ENCODE results near the gene TOMM70.
"Not testable (repeated sequence)": the region's sequence is repeated elsewhere in the genome, so short reads cannot be mapped to it uniquely, and the experiment has no call there.

TOMM70 gene

GRCh38 chr3:100361897-100362296 lies 39.0 kb downstream of the TOMM70 start:
- Histone ChIP-seq H3K27ac (ENCODE audit: low read depth, low read length) (no peak overlapping the region), H3K9ac (ENCODE audit: low read depth, low read length) (no peak overlapping the region), H3K9me3 (ENCODE audit: insufficient read depth, low read depth, low read length) (peaks cover 6% of the 10 kb centered on the region; the same call in 1 of the 2 replicates), H3K27me3 (ENCODE audit: insufficient read depth, low read length) (no peaks in the 10 kb centered on the region), H3K4me3 (ENCODE audit: low read length) (no peak overlapping the region), H3K36me3 (ENCODE audit: insufficient read depth, low read length) (peaks cover 59% of the 10 kb centered on the region), H3K4me1 (ENCODE audit: insufficient read depth, low read length) (no peaks in the 10 kb centered on the region)
- WGBS = 93% methylated on average over 1 of the region's 1 CpG

GRCh38 chr3:100360757-100361496 lies 40.0 kb downstream of the TOMM70 start:
- 94% methylated on average over 4 of the region's 4 CpGs for WGBS
- Histone ChIP-seq H3K4me3 (ENCODE audit: low read length) (no peak overlapping the region), H3K27ac (ENCODE audit: low read depth, low read length) (no peak overlapping the region), H3K9ac (ENCODE audit: low read depth, low read length) (no peak overlapping the region), H3K4me1 (ENCODE audit: insufficient read depth, low read length) (no peaks in the 10 kb centered on the region), H3K27me3 (ENCODE audit: insufficient read depth, low read length) (no peaks in the 10 kb centered on the region), H3K9me3 (ENCODE audit: insufficient read depth, low read depth, low read length) (peaks cover 6% of the 10 kb centered on the region; the same call in 1 of the 2 replicates), H3K36me3 (ENCODE audit: insufficient read depth, low read length) (peaks cover 53% of the 10 kb centered on the region)

DNA sequence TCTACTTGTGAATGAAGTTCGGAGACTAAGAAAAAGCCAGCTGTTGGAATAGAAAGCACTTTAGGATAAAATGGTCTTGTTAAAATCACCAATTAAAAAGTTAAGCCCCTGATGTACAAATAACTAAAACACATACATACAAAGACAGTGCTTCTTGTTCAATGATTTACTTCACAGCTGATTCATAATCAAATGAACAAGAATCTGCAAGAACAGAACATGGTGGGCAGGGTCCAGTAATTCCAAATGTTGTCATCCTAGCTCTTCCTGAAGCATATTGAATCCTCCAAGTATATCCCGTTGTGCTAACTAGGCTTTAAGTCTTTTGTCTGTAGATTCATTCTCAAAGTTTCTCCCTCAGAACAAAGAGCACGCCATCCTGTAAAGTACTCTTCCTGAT lies 41.9 kb downstream of the TOMM70 start:
- H3K9ac ChIP-seq (ENCODE audit: low read depth, low read length) = no peak overlapping the region
- peaks cover 6% of the 10 kb centered on the region; the same call in 1 of the 2 replicates for H3K9me3 ChIP-seq (ENCODE audit: insufficient read depth, low read depth, low read length)
- H3K4me3 ChIP-seq (ENCODE audit: low read length) = no peak overlapping the region
- no peak overlapping the region for H3K27ac ChIP-seq (ENCODE audit: low read depth, low read length)
- H3K27me3 ChIP-seq (ENCODE audit: insufficient read depth, low read length) = no peaks in the 10 kb centered on the region
- WGBS = 96% methylated on average over 2 of the region's 3 CpGs
- H3K36me3 ChIP-seq (ENCODE audit: insufficient read depth, low read length) = peaks cover 50% of the 10 kb centered on the region
- no peaks in the 10 kb centered on the region for H3K4me1 ChIP-seq (ENCODE audit: insufficient read depth, low read length)

DNA sequence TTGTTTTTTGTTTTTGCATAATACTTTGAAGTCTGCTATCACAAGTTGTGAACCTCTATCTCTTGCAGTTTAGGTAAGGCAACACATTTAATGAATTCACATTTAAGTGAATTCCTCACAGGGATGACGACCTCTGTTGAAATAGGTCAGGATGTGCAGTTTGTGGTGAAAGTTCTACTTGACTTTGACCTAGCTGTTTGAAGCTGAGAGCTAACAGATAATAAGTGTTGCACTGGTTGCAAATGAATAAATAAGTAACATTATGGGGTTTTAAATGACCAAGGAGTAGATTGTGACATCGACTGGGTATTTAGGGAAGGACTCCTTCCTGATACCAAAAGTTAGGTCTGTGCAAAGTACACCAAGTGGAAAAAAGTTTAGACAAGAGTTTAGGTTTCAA lies 42.5 kb downstream of the TOMM70 start:
- 94% methylated on average over 2 of the region's 2 CpGs for WGBS
- peaks cover 47% of the 10 kb centered on the region for H3K36me3 ChIP-seq (ENCODE audit: insufficient read depth, low read length)
- H3K27ac ChIP-seq (ENCODE audit: low read depth, low read length) = no peak overlapping the region

GRCh38 chr3:100354850-100355249 lies 46.0 kb downstream of the TOMM70 start:
- Histone ChIP-seq H3K9me3 (ENCODE audit: insufficient read depth, low read depth, low read length) (no peaks in the 10 kb centered on the region), H3K27ac (ENCODE audit: low read depth, low read length) (no peak overlapping the region), H3K27me3 (ENCODE audit: insufficient read depth, low read length) (no peaks in the 10 kb centered on the region), H3K4me3 (ENCODE audit: low read length) (no peak overlapping the region), H3K9ac (ENCODE audit: low read depth, low read length) (no peak overlapping the region), H3K36me3 (ENCODE audit: insufficient read depth, low read length) (peaks cover 41% of the 10 kb centered on the region), H3K4me1 (ENCODE audit: insufficient read depth, low read length) (no peaks in the 10 kb centered on the region)
- WGBS = 97% methylated on average over 3 of the region's 3 CpGs

More for the DNA sequence above, 42.5 kb downstream of the TOMM70 start:
- Histone ChIP-seq H3K9ac (ENCODE audit: low read depth, low read length) (no peak overlapping the region), H3K9me3 (ENCODE audit: insufficient read depth, low read depth, low read length) (peaks cover 6% of the 10 kb centered on the region; the same call in 1 of the 2 replicates), H3K4me1 (ENCODE audit: insufficient read depth, low read length) (no peaks in the 10 kb centered on the region), H3K4me3 (ENCODE audit: low read length) (no peak overlapping the region), H3K27me3 (ENCODE audit: insufficient read depth, low read length) (no peaks in the 10 kb centered on the region)

DNA sequence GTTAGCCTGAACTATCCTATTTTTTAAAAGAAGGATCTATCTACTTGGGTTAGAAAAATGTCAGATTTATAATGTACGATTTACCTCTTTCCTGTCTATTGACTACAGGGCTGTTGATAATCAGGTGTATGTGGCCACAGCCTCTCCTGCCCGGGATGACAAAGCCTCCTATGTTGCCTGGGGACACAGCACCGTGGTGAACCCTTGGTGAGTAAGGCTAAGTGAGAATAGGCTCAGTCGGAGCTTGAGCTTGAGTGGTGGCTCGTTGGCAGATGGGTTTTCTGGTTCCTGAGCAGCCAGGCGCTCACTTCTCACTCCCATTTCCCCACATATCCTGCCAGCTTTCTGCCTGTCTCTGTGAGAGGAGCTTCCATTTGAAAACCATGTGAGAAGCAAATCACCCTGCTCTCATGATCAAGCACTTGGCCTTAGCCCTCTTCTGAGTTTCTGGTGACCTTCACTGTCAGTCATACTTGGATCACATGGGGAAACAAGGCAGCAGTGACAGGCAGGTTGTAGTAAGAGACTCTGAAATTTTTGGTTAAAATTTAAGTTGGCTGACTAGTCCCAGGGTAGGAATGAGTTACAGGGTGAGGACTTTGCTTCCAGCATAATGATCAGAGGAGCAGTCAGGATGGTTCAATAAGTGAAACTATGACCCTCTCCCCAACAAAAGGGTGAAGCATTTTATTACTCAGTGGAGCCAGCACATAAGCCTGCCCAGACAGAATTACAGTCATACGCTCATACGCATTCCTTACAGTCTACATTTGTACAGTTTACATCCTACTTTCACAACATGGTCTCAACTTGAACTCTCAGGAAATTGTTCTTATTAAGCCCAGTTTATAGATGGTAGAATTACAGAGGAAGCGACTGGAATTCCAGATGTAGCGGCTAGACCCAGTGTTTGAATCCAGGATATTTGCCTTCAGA lies 48.3 kb downstream of the TOMM70 start:
- Histone ChIP-seq H3K9me3 (ENCODE audit: insufficient read depth, low read depth, low read length) (no peaks in the 10 kb centered on the region), H3K4me3 (ENCODE audit: low read length) (no peak overlapping the region), H3K9ac (ENCODE audit: low read depth, low read length) (no peak overlapping the region), H3K27me3 (ENCODE audit: insufficient read depth, low read length) (no peaks in the 10 kb centered on the region), H3K4me1 (ENCODE audit: insufficient read depth, low read length) (no peaks in the 10 kb centered on the region), H3K36me3 (ENCODE audit: insufficient read depth, low read length) (peaks cover 55% of the 10 kb centered on the region), H3K27ac (ENCODE audit: low read depth, low read length) (no peak overlapping the region)
- 94% methylated on average over 10 of the region's 10 CpGs for WGBS

- H3K9ac ChIP-seq (ENCODE audit: low read depth, low read length); H3K9me3 ChIP-seq (ENCODE audit: insufficient read depth, low read depth, low read length); H3K4me3 ChIP-seq (ENCODE audit: low read length); H3K27ac ChIP-seq (ENCODE audit: low read depth, low read length); H3K27me3 ChIP-seq (ENCODE audit: insufficient read depth, low read length); H3K4me1 ChIP-seq (ENCODE audit: insufficient read depth, low read length): not testable (repeated sequence)
- WGBS = 100% methylated on average over 1 of the region's 2 CpGs
- H3K36me3 ChIP-seq (ENCODE audit: insufficient read depth, low read length) = peaks cover 55% of the 10 kb centered on the region
These were observed 49.1 kb downstream of the TOMM70 start for GRCh38 chr3:100351770-100352169.

GRCh38 chr3:100348727-100349126 lies 52.2 kb downstream of the TOMM70 start:
- Histone ChIP-seq H3K27me3 (ENCODE audit: insufficient read depth, low read length) (no peaks in the 10 kb centered on the region), H3K9me3 (ENCODE audit: insufficient read depth, low read depth, low read length) (no peaks in the 10 kb centered on the region), H3K4me1 (ENCODE audit: insufficient read depth, low read length) (no peaks in the 10 kb centered on the region), H3K9ac (ENCODE audit: low read depth, low read length) (no peak overlapping the region), H3K27ac (ENCODE audit: low read depth, low read length) (no peak overlapping the region), H3K4me3 (ENCODE audit: low read length) (no peak overlapping the region), H3K36me3 (ENCODE audit: insufficient read depth, low read length) (peaks cover 48% of the 10 kb centered on the region)
- 88% methylated on average over 4 of the region's 5 CpGs for WGBS

GRCh38 chr3:100340527-100340926 lies 60.4 kb downstream of the TOMM70 start:
- Histone ChIP-seq H3K36me3 (ENCODE audit: insufficient read depth, low read length) (peaks cover 46% of the 10 kb centered on the region), H3K9ac (ENCODE audit: low read depth, low read length) (no peak overlapping the region), H3K27ac (ENCODE audit: low read depth, low read length) (no peak overlapping the region), H3K4me1 (ENCODE audit: insufficient read depth, low read length) (peaks cover 4% of the 10 kb centered on the region), H3K9me3 (ENCODE audit: insufficient read depth, low read depth, low read length) (no peaks in the 10 kb centered on the region), H3K4me3 (ENCODE audit: low read length) (no peak overlapping the region), H3K27me3 (ENCODE audit: insufficient read depth, low read length) (no peaks in the 10 kb centered on the region)
- WGBS = 98% methylated on average over 1 of the region's 1 CpG

DNA sequence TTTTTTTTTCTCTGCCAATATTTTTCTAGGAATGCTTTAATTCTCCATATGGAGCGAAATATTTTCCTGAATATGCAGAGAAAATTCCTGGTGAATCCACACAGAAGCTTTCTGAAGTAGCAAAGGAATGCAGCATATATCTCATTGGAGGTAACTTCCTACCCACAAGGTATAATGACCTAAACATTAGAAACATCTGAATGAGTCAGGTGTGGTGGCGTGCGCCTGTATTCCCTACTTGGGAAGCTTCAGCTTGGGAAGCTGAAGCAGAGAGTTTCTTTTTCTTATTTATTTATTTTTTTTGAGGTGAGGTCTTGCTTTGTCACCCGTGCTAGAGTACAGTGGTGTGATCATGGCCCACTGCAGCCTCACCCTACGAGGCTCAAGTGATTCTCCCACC lies 61.1 kb downstream of the TOMM70 start:
- H3K27me3 ChIP-seq (ENCODE audit: insufficient read depth, low read length) = no peaks in the 10 kb centered on the region
- H3K9ac ChIP-seq (ENCODE audit: low read depth, low read length) = no peak overlapping the region
- 93% methylated on average over 5 of the region's 5 CpGs for WGBS
- H3K4me1 ChIP-seq (ENCODE audit: insufficient read depth, low read length) = peaks cover 9% of the 10 kb centered on the region
- H3K9me3 ChIP-seq (ENCODE audit: insufficient read depth, low read depth, low read length) = no peaks in the 10 kb centered on the region
- H3K36me3 ChIP-seq (ENCODE audit: insufficient read depth, low read length) = peaks cover 42% of the 10 kb centered on the region
- no peak overlapping the region for H3K27ac ChIP-seq (ENCODE audit: low read depth, low read length)
- H3K4me3 ChIP-seq (ENCODE audit: low read length) = no peak overlapping the region

DNA sequence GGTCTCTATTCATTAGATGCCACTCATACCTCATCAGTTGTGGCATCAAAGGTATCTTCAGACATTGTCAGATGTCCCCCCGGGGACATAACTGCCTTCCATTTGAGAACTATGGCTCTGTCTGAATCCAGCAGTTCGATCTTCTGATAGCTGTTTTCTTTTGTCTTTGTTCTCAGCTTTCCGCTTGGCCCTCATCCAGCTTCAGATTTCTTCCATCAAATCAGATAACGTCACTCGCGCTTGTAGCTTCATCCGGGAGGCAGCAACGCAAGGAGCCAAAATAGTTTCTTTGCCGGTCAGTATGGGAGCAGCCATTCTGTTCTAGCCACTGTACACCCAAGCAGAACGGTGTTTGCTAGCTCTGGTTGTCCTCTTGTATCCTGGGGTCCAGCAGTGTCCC lies 62.0 kb downstream of the TOMM70 start:
- H3K4me1 ChIP-seq (ENCODE audit: insufficient read depth, low read length) = peaks cover 9% of the 10 kb centered on the region
- H3K27ac ChIP-seq (ENCODE audit: low read depth, low read length) = no peak overlapping the region
- WGBS = 94% methylated on average over 10 of the region's 10 CpGs
- H3K9me3 ChIP-seq (ENCODE audit: insufficient read depth, low read depth, low read length) = no peaks in the 10 kb centered on the region
- H3K9ac ChIP-seq (ENCODE audit: low read depth, low read length) = no peak overlapping the region
- no peak overlapping the region for H3K4me3 ChIP-seq (ENCODE audit: low read length)
- H3K27me3 ChIP-seq (ENCODE audit: insufficient read depth, low read length) = no peaks in the 10 kb centered on the region
- peaks cover 38% of the 10 kb centered on the region for H3K36me3 ChIP-seq (ENCODE audit: insufficient read depth, low read length)
